ENCODE measurements around the gene GEMIN2.

DNA sequence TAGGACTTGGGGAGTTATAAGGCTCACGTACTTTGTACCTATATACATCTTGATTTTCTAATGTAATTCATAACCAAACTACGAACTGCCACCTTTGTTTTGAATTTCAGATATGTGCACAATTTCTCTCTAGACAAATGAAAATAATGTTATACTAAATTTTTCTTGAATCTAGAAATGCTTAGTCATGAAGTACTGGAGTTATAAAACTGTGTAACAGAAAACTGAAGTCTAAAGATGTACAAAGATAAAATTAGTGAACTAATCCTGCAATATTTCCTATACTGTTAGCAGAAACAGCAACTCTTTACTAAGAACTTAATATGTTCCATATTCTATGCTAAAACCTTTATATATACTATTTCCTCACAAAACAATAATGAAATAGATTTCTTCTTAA is 26.6 kb upstream of the GEMIN2 start:
- TF ChIP-seq EP300 (IDR thresholded peaks at IDR 0.05) (no peak), POLR2AphosphoS5 (IDR thresholded peaks at IDR 0.05) (no peak)
- TF ChIP-seq, protein P1, sequence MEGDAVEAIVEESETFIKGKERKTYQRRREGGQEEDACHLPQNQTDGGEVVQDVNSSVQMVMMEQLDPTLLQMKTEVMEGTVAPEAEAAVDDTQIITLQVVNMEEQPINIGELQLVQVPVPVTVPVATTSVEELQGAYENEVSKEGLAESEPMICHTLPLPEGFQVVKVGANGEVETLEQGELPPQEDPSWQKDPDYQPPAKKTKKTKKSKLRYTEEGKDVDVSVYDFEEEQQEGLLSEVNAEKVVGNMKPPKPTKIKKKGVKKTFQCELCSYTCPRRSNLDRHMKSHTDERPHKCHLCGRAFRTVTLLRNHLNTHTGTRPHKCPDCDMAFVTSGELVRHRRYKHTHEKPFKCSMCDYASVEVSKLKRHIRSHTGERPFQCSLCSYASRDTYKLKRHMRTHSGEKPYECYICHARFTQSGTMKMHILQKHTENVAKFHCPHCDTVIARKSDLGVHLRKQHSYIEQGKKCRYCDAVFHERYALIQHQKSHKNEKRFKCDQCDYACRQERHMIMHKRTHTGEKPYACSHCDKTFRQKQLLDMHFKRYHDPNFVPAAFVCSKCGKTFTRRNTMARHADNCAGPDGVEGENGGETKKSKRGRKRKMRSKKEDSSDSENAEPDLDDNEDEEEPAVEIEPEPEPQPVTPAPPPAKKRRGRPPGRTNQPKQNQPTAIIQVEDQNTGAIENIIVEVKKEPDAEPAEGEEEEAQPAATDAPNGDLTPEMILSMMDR (IDR thresholded peaks at IDR 0.05): no peak

All from stomach (tissue), 4 donors.